Measurements from ENCODE around the gene KCTD21. TPM values are rescaled to one million over a fixed set of nuclear protein-coding genes. Genes with fewer than 3 reads are reported as not detected.

Gene KCTD21
- total RNA-seq, 1 experiment from 2014 or later, result 9.4 TPM

GRCh38 chr11:78219493-78220217 lies 31.2 kb upstream of the KCTD21 start:
- Histone ChIP-seq H3K27ac (ENCODE audit: low read length) (no peak overlapping the region), H3K36me3 (ENCODE audit: low read depth, low read length) (peaks cover 3% of the 10 kb centered on the region), H3K4me1 (ENCODE audit: insufficient read depth, low read length) (peaks cover 11% of the 10 kb centered on the region), H3K27me3 (ENCODE audit: low read length) (no peaks in the 10 kb centered on the region), H3K9me3 (ENCODE audit: low read length) (no peaks in the 10 kb centered on the region), H3K9me2 (replicated peaks; ENCODE audit: low read length) (no peaks in the 10 kb centered on the region), H3K4me2 (ENCODE audit: low read length) (no peak overlapping the region), H4K20me1 (ENCODE audit: low read length) (no peaks in the 10 kb centered on the region), H3K9ac (ENCODE audit: low read length) (no peak overlapping the region), H3K4me3 (ENCODE audit: low read length) (no peak overlapping the region), H2AFZ (ENCODE audit: low read length) (no peak overlapping the region), H3K79me2 (ENCODE audit: low read length) (no peaks in the 10 kb centered on the region), H3F3A (ENCODE audit: low read length, unreplicated experiment) (no peaks in the 10 kb centered on the region)
- CTCF ChIA-PET, result no interaction called here
- DNase-seq, result no peak
- TF ChIP-seq EZH2 (IDR thresholded peaks at IDR 0.05; ENCODE audit: low read length, unreplicated experiment) (no peak), EZH2phosphoT487 (IDR thresholded peaks at IDR 0.05; ENCODE audit: borderline replicate concordance, low read length) (no peak)
- TF ChIP-seq, protein P1, sequence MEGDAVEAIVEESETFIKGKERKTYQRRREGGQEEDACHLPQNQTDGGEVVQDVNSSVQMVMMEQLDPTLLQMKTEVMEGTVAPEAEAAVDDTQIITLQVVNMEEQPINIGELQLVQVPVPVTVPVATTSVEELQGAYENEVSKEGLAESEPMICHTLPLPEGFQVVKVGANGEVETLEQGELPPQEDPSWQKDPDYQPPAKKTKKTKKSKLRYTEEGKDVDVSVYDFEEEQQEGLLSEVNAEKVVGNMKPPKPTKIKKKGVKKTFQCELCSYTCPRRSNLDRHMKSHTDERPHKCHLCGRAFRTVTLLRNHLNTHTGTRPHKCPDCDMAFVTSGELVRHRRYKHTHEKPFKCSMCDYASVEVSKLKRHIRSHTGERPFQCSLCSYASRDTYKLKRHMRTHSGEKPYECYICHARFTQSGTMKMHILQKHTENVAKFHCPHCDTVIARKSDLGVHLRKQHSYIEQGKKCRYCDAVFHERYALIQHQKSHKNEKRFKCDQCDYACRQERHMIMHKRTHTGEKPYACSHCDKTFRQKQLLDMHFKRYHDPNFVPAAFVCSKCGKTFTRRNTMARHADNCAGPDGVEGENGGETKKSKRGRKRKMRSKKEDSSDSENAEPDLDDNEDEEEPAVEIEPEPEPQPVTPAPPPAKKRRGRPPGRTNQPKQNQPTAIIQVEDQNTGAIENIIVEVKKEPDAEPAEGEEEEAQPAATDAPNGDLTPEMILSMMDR (conservative IDR thresholded peaks at IDR 0.05; ENCODE audit: low read depth, low read length), result no peak
- ATAC-seq, result no peak
- intact Hi-C loops (cut with micrococcal nuclease), result no loop called here
- POLR2A ChIA-PET (ENCODE audit: unreplicated experiment), result no interaction called here
- no TSS peak for BruUV-seq (replicated peaks)

- H3K79me2 ChIP-seq (ENCODE audit: low read length), result no peaks in the 10 kb centered on the region
- no peak overlapping the region for H3K4me2 ChIP-seq (ENCODE audit: low read length)
- ChIA-PET CTCF (no interaction called here), POLR2A (ENCODE audit: unreplicated experiment) (no interaction called here)
- BruUV-seq (replicated peaks), result no TSS peak
- H4K20me1 ChIP-seq (ENCODE audit: low read length), result no peaks in the 10 kb centered on the region
- peaks cover 11% of the 10 kb centered on the region for H3K4me1 ChIP-seq (ENCODE audit: insufficient read depth, low read length)
- intact Hi-C loops (cut with micrococcal nuclease), result no loop called here
- no peaks in the 10 kb centered on the region for H3K27me3 ChIP-seq (ENCODE audit: low read length)
- H3K9me3 ChIP-seq (ENCODE audit: low read length), result no peaks in the 10 kb centered on the region
- H3F3A ChIP-seq (ENCODE audit: low read length, unreplicated experiment), result no peaks in the 10 kb centered on the region
- H3K9ac ChIP-seq (ENCODE audit: low read length), result no peak overlapping the region
- no peak for DNase-seq
- no peak for ATAC-seq
- no peak overlapping the region for H3K4me3 ChIP-seq (ENCODE audit: low read length)
- H2AFZ ChIP-seq (ENCODE audit: low read length), result no peak overlapping the region
- TF ChIP-seq EZH2phosphoT487 (IDR thresholded peaks at IDR 0.05; ENCODE audit: borderline replicate concordance, low read length) (no peak), EZH2 (IDR thresholded peaks at IDR 0.05; ENCODE audit: low read length, unreplicated experiment) (no peak)
- TF ChIP-seq, protein P1 (conservative IDR thresholded peaks at IDR 0.05; ENCODE audit: low read depth, low read length), result no peak
- H3K36me3 ChIP-seq (ENCODE audit: low read depth, low read length), result no peaks in the 10 kb centered on the region; the same call in none of the 2 replicates
- H3K9me2 ChIP-seq (replicated peaks; ENCODE audit: low read length), result no peaks in the 10 kb centered on the region
- H3K27ac ChIP-seq (ENCODE audit: low read length), result no peak overlapping the region
Measured at GRCh38 chr11:78218707-78219492, 30.5 kb upstream of the KCTD21 start.
